Effector memory CD8-positive, alpha-beta T cell (primary cell): ENCODE measurements around the gene TIGD6.

ENCODE experiments used
- ATAC-seq: fragments of 150-1000 bp; cut with Tn5 transposase; replicated peaks from 2 replicates; pipeline ENCODE4 v1.10.0; 2021; ENCODE audit warnings: mild to moderate bottlenecking, moderate library complexity
- DNase-seq, 3 experiments: peaks; one replicate each; pipeline ENCODE4 v3.0.0; 2021
- H3K27ac Mint-ChIP-seq, 2 donors: one replicate each; pipeline ENCODE4 v1.8.0; 2022; ENCODE audit warnings: mild to moderate bottlenecking in 2 of 2, mixed read lengths in 2 of 2, moderate library complexity in 2 of 2
- H3K27me3 Mint-ChIP-seq, 2 donors: one replicate each; pipeline ENCODE4 v1.8.0; 2022; ENCODE audit warnings: mixed read lengths in 2 of 2
- H3K36me3 Mint-ChIP-seq: one replicate; pipeline ENCODE4 v1.8.0; 2022; ENCODE audit warnings: mild to moderate bottlenecking, moderate library complexity, mixed read lengths; ENCODE audit not compliant: insufficient read depth
- H3K4me1 Mint-ChIP-seq, 2 donors: one replicate each; pipeline ENCODE4 v1.8.0; 2022; ENCODE audit warnings: low read depth in 2 of 2, mixed read lengths in 2 of 2
- H3K4me3 Mint-ChIP-seq, 2 donors: one replicate each; pipeline ENCODE4 v1.8.0; 2022; ENCODE audit warnings: mild to moderate bottlenecking in 2 of 2, mixed read lengths in 2 of 2, moderate library complexity in 2 of 2
- H3K9me3 Mint-ChIP-seq, 2 donors: one replicate each; pipeline ENCODE4 v1.8.0; 2022; ENCODE audit warnings: mixed read lengths in 2 of 2

Gene TIGD6

GRCh38 chr5:150026682-150027172 is 26.3 kb upstream of the TIGD6 start:
- no peak for ATAC-seq
- no peaks in the 10 kb centered on the region for H3K27me3 Mint-ChIP-seq
- no peaks in the 10 kb centered on the region for H3K9me3 Mint-ChIP-seq
- H3K36me3 Mint-ChIP-seq, result peaks cover 75% of the 10 kb centered on the region
- peaks cover 0 to 2% of the 10 kb centered on the region in 2 donors for H3K4me1 Mint-ChIP-seq
- H3K4me3 Mint-ChIP-seq, result no peak overlapping the region
- no peak for DNase-seq
- H3K27ac Mint-ChIP-seq, result peak overlapping the region in 1 of 2 donors; percentile 51

- H3K4me3 Mint-ChIP-seq, result no peak overlapping the region
- ATAC-seq (no peak), DNase-seq (no peak)
- H3K9me3 Mint-ChIP-seq, result no peaks in the 10 kb centered on the region
- H3K27ac Mint-ChIP-seq, result no peak overlapping the region
- no peaks in the 10 kb centered on the region for H3K27me3 Mint-ChIP-seq
- peaks cover 3 to 4% of the 10 kb centered on the region in 2 donors for H3K4me1 Mint-ChIP-seq
- H3K36me3 Mint-ChIP-seq, result peaks cover 84% of the 10 kb centered on the region
These were observed 24.0 kb upstream of the TIGD6 start for GRCh38 chr5:150024346-150024984.

- no peak for ATAC-seq
- no peak for DNase-seq
- Mint-ChIP-seq H3K27me3 (no peaks in the 10 kb centered on the region), H3K4me1 (peaks cover 4 to 9% of the 10 kb centered on the region in 2 donors), H3K27ac (no peak overlapping the region), H3K9me3 (no peaks in the 10 kb centered on the region), H3K36me3 (peaks cover 87% of the 10 kb centered on the region), H3K4me3 (no peak overlapping the region)
These were observed 22.7 kb upstream of the TIGD6 start for GRCh38 chr5:150023136-150023535.

- no peak overlapping the region for H3K4me3 Mint-ChIP-seq
- H3K27ac Mint-ChIP-seq, result no peak overlapping the region
- DNase-seq, result no peak
- H3K36me3 Mint-ChIP-seq, result peaks cover 89% of the 10 kb centered on the region
- no peak for ATAC-seq
- no peaks in the 10 kb centered on the region for H3K27me3 Mint-ChIP-seq
- H3K9me3 Mint-ChIP-seq, result no peaks in the 10 kb centered on the region
- H3K4me1 Mint-ChIP-seq, result peaks cover 4 to 9% of the 10 kb centered on the region in 2 donors
These were observed 22.2 kb upstream of the TIGD6 start for GRCh38 chr5:150022681-150023080.

- Mint-ChIP-seq H3K4me3 (no peak overlapping the region), H3K4me1 (peaks cover 4 to 9% of the 10 kb centered on the region in 2 donors), H3K36me3 (peaks cover 87% of the 10 kb centered on the region), H3K9me3 (no peaks in the 10 kb centered on the region), H3K27ac (no peak overlapping the region), H3K27me3 (no peaks in the 10 kb centered on the region)
- no peak for DNase-seq
- ATAC-seq, result no peak
These were observed 21.7 kb upstream of the TIGD6 start for GRCh38 chr5:150022158-150022531.

- Mint-ChIP-seq H3K27me3 (no peaks in the 10 kb centered on the region), H3K4me1 (peaks cover 4 to 9% of the 10 kb centered on the region in 2 donors), H3K36me3 (peaks cover 86% of the 10 kb centered on the region), H3K9me3 (no peaks in the 10 kb centered on the region), H3K4me3 (no peak overlapping the region), H3K27ac (no peak overlapping the region)
- no peak for DNase-seq
- ATAC-seq, result no peak
These were observed 21.2 kb upstream of the TIGD6 start for GRCh38 chr5:150021491-150022157.

- H3K9me3 Mint-ChIP-seq, result no peaks in the 10 kb centered on the region
- H3K4me3 Mint-ChIP-seq, result no peak overlapping the region
- no peak for ATAC-seq
These were observed 19.8 kb upstream of the TIGD6 start for GRCh38 chr5:150020249-150020648.

GRCh38 chr5:150017226-150018005 is 17.0 kb upstream of the TIGD6 start:
- Mint-ChIP-seq H3K27ac (no peak overlapping the region), H3K9me3 (no peaks in the 10 kb centered on the region), H3K4me1 (peaks cover 3 to 9% of the 10 kb centered on the region in 2 donors), H3K4me3 (no peak overlapping the region), H3K27me3 (no peaks in the 10 kb centered on the region), H3K36me3 (peaks cover 89% of the 10 kb centered on the region)
- ATAC-seq (no peak), DNase-seq (no peak)

More at GRCh38 chr5:150020249-150020648, 19.8 kb upstream of the TIGD6 start:
- Mint-ChIP-seq H3K36me3 (peaks cover 87% of the 10 kb centered on the region), H3K27me3 (no peaks in the 10 kb centered on the region), H3K4me1 (peaks cover 3 to 9% of the 10 kb centered on the region in 2 donors), H3K27ac (no peak overlapping the region)
- DNase-seq, result no peak

- H3K4me1 Mint-ChIP-seq, result peaks cover 1 to 9% of the 10 kb centered on the region in 2 donors
- no peak for DNase-seq
- no peak for ATAC-seq
- no peak overlapping the region for H3K27ac Mint-ChIP-seq
- H3K27me3 Mint-ChIP-seq, result no peaks in the 10 kb centered on the region
- peaks cover 87% of the 10 kb centered on the region for H3K36me3 Mint-ChIP-seq
- H3K4me3 Mint-ChIP-seq, result no peak overlapping the region
- no peaks in the 10 kb centered on the region for H3K9me3 Mint-ChIP-seq
These were observed 16.1 kb upstream of the TIGD6 start for GRCh38 chr5:150016537-150016936.

- Mint-ChIP-seq H3K4me1 (peaks cover 1 to 9% of the 10 kb centered on the region in 2 donors), H3K4me3 (no peak overlapping the region), H3K36me3 (peaks cover 86% of the 10 kb centered on the region), H3K27ac (no peak overlapping the region), H3K27me3 (no peaks in the 10 kb centered on the region), H3K9me3 (no peaks in the 10 kb centered on the region)
- no peak for ATAC-seq
- no peak for DNase-seq
These were observed 15.0 kb upstream of the TIGD6 start for GRCh38 chr5:150015415-150015814.

- Mint-ChIP-seq H3K27ac (no peak overlapping the region), H3K27me3 (no peaks in the 10 kb centered on the region), H3K4me1 (peaks cover 1 to 7% of the 10 kb centered on the region in 2 donors), H3K4me3 (no peak overlapping the region), H3K9me3 (no peaks in the 10 kb centered on the region), H3K36me3 (peaks cover 84% of the 10 kb centered on the region)
- ATAC-seq (no peak), DNase-seq (no peak)
These were observed 14.0 kb upstream of the TIGD6 start for GRCh38 chr5:150014456-150014855.

- Mint-ChIP-seq H3K36me3 (peaks cover 83% of the 10 kb centered on the region), H3K27ac (no peak overlapping the region), H3K4me1 (peaks cover 1 to 2% of the 10 kb centered on the region in 2 donors), H3K4me3 (no peak overlapping the region), H3K9me3 (no peaks in the 10 kb centered on the region), H3K27me3 (no peaks in the 10 kb centered on the region)
- DNase-seq (no peak), ATAC-seq (no peak)
These were observed 13.5 kb upstream of the TIGD6 start for GRCh38 chr5:150013931-150014330.

GRCh38 chr5:150009671-150010387 is 9.4 kb upstream of the TIGD6 start:
- H3K27ac Mint-ChIP-seq, result peak overlapping the region in 1 of 2 donors; percentile 1
- no peak overlapping the region for H3K4me3 Mint-ChIP-seq
- no peak for ATAC-seq
- peaks cover 1 to 11% of the 10 kb centered on the region in 2 donors for H3K4me1 Mint-ChIP-seq
- no peak for DNase-seq
- no peaks in the 10 kb centered on the region for H3K27me3 Mint-ChIP-seq
- H3K9me3 Mint-ChIP-seq, result no peaks in the 10 kb centered on the region
- H3K36me3 Mint-ChIP-seq, result peaks cover 71% of the 10 kb centered on the region
